GM12864 (cell line): Measurements from ENCODE around the gene ZNF280B.

ENCODE experiments used
- DNase-seq: peaks from one replicate; pipeline ENCODE4 v3.0.0-alpha.2; 2011; ENCODE audit warnings: low read depth
- H3K4me3 ChIP-seq: 2 replicates; pipeline ENCODE4 v1.5.1; 2011; ENCODE audit warnings: mild to moderate bottlenecking, low read depth, low read length, control low read depth
- CTCF ChIP-seq: IDR thresholded peaks from 2 replicates; pipeline ENCODE4 v1.5.1; 2011; ENCODE audit warnings: low read depth, mild to moderate bottlenecking, moderate library complexity, low read length, control low read depth, inconsistent platforms; ENCODE audit errors: missing control alignments

The ZNF280B gene

GRCh38 chr22:22440188-22440587, 68.4 kb downstream of the ZNF280B start:
- no peak for DNase-seq
- TF ChIP-seq CTCF: no peak
- no peak overlapping the region for H3K4me3 ChIP-seq
